DMS153 treated with DMSO at 0.1 percent for 48 hours (cell line): ENCODE data around the gene STPG3.
"Not testable (repeated sequence)": the region's sequence is repeated elsewhere in the genome, so short reads cannot be mapped to it uniquely, and the experiment has no call there.

ENCODE experiments used
- DNase-seq: peaks from one replicate; lab custom pipeline; 2025; ENCODE audit not compliant: unreplicated experiment; lab: John Stamatoyannopoulos, UW

STPG3 gene

DNA sequence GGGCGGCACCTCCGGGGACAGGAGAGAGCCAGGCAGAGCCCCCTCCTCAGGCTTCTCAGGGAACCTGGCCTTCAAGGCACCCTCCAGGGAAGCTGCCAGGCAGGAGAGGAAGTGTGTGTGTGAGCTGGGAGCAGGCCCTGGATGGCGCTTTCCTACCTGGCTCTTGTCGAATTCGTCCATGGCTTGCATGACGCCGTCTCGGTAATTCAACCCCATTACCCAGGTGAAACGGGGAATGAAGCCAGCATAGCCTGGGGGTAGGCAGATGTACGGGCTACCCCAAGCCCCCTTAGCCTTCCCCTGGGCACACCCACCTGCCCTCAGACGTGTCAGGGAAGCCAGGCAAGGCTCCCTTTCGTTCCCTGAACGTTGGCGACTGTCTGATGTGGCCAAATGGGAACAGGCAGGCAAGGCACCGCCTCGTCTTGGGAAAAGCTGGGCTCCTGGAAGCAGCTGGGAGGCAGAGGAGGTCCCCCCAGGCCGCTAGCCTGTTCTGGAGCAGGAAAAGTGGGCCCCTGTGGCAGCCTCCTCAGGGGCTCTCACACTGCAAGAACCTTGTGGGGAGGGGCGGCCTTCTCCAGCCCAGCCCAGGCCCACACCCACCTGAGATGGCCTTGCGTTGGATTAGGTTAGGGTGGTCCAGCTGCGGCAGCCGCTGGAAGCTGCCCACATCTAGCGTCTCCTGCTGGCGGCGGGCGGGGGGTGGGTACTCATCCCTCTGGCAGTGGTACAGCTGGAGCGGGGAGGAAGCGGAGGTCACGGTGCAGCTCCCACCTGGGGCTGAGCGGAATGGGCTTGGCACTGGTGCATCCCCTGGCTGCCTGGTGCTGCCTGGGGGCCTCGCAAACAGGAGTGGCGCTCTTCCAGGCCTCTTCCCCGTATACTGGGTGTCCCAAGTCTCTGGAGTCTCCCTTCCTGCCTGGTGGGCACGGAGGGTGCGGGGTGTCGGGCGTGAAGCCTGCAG, 6.3 kb upstream of the STPG3 start:
- no peak for DNase-seq

DNA sequence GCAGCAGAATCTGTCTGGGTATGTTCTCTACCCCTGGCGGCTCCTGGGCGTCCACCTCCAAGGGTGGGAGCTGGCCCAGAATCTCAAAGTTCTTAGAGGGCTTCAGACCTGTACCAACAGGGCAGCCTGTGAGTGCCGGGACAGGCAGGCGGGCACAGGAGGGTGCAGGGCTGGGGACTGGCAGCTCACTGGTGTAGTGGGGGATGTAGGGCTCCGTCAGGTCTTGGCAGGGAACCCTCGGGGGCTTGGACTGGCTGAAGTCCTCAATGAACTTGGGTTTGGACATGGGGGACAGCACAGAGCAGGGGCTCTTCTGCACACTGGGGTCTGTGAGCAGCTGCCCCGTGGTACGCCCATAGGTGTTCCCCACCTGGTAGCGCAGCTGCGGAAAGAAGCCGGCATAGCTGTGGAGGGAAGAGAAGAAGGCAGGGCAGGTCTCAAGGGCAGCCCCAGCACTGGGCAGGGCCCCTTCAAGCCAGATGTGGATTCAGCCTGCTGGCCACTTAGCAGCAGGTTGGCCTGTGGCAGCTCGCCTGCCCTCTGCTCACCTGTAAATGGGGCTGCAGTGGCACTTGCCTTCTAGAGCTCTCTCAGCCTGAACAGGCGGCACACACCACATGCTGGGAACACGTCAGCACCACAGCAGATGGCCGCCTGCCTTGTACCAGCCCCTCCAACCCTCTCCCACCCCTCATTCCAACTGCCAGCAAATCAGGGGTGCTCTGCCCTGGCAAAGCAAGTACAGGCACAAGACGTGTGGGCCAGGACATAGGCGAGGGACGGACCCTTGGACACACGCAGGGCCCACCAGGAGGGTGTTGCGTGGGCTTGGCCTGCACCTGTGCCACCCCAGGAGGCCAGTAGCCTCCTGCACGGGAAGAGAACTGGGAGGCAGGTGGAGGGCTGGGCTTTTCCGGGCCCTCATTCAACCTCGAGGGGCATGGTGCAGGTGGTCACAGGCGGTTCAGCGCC, 5.3 kb upstream of the STPG3 start:
- DNase-seq = no peak

DNA sequence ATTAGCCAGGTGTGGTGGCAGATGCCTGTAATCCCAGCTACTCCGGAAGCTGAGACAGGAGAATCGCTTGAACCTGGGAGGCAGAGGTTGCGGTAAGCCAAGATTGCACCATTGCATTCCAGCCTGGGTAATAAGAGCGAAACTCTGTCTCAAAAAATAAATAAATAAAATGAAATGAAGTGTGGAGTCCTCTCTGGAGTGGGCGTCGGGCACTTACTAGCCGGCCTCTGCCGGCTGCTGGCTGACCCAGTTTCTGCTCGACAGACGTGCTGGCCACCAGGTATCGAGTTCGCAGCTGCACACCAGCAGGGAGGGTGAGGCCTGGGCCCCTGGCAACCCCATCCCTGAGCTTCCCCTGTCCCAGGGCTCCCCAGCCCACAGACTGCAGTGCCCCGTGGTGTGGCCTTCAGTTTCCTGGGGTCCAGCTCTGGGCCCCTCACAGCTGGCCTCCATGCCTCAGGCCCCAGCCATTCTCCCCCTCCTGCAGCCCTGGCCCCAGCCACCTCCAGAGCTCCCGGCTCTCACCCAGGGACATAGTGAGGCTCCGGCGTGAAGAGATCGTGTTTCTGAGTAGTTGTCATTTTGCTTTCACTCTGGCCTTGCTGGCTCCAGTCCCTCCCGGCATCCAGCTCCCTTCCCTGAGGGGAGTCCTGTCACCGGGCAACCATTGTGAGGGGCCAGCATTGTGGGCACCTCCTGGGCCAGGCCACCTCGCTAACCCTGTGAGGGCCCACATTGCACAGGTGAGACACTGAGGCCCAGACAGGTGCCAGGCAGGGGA, 3.8 kb upstream of the STPG3 start:
- no peak for DNase-seq

DNA sequence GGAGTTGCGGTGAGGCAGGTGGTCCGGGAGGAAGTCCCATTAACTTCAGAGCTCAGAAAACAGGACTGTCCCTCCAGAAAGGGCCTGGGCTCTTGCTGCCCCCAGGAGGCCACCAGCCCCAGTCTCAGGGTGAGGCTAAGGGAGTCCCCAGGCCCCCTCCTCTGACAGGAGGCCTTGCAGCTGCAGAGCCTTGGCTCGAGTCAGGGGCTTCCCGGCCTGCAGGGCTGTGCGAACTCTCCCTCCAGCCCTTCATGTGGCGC, 3.2 kb upstream of the STPG3 start:
- DNase-seq = no peak

DNA sequence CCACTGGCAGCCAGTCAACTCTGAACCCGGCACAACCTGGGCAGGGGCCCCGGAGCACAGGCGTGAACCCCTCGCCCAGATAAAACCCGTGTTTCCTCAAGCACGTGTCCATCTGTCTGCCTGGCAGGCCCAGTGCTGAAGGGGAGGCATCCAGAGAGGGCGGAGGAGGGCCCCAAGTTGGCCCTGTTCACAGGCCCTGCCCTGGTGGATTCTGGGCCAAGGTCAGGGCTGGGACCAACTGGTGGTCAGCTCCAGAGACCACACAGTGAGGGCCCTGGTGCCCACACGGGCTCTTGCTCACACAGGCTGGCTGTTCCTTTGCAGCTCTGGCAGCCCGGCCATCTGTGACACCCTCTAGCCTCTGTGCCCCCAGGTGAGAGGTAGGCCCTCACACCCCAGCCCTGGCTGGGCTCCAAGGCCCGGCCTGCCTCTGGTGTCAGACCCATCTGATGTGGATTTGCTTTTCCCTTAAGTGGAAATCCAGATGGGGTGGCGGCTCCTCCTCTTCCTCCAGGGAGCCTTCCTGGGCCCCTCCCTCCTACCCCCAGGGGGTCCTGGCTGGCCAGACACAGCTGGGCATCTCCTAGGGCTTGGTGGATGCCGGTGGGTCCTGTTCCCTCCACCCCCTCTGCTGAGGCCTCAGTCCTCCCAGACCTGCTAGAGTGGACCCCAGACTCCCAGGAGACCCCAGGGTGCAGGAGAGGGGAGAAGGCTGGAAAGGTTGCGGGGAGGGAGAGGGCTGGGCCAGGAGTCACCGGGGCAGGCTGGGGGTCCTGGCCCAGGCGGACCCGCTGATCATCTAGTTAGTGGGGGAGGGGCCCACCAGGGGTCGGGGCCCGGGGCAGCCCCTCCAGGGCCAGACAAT, 525 bp upstream of the STPG3 start:
- no peak for DNase-seq

DNA sequence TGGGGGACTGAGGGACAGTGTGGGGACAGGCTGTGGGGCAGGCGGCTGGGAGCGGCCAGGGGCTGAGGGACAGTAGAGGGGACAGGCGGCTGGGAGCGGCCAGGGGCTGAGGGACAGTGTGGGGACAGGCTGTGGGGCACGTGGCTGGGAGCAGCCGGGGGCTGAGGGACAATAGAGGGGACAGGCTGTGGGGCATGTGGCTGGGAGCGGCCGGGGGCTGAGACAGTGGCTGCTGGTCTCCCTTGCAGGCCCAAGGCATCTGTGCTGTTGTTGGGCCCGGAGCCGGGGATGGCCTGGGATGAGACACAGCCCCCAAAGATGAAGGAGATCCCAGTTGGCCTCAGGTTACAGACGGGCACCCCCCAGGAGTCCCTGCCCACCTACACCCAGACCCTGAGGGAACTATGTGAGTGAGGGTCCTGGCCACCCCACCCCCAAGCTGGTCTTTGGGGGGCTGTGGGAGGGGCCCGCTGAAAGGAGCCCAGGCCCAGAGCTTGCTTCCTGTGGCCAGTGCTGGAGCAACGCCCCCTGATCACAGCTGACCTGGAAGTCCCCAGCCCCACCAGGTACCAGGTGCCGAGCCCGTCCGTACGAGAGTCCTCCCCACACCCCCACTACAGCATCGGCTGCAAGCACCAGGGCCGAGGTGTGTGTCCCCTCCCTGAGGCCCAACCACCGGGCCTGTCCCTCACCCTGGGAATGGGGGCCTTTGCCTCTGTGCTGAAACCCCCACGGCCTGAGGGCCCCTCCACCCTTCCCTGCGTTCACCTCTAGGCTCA, 593 bp downstream of the STPG3 start:
- no peak for DNase-seq

DNA sequence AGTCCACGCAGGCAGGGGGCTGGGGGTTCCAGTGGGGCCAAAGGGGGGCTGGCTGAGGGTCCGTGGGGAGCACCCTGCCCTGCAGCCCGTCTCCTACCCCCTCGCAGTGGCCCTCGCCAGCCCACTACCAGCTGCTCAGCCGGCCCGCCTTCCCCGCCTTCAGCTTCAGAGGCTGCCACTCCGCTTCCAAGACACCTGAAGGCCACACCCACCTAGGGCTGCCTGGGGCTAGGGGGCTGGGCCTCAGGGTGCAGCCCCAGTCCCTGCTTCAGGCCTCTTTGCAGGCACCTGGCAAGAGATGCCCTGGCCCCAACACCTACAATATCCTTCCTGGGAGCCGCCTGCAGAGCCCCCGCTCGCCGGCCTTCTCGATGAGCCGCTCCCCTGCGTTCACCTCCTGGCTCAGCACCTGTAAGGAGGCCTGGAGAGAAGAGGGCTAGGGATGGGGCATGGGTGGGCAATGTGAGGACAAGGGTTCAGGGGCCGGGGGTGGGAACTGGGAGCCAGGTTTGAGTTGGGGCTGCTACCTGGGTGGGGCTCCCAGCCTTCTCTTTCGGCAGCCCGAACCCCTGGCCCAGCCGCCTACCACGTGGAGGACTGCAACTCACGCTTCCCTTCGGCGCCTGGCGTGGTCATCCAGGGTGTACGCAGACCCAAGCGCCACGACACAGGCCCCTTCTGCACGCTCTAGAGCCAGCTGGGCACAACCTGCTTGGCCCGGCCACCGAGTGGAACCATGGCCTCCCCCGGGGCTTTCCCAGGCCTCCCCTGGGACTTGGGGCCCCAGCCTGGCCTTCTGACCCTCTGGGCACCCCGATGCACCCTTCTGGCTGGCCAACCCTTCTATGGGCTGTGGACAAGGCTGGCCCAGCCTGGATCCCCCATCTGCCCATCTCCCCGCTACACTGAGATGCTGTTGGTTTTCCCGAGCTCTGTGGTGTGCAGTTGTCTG, 1.7 kb downstream of the STPG3 start:
- DNase-seq = peak; percentile 18

DNA sequence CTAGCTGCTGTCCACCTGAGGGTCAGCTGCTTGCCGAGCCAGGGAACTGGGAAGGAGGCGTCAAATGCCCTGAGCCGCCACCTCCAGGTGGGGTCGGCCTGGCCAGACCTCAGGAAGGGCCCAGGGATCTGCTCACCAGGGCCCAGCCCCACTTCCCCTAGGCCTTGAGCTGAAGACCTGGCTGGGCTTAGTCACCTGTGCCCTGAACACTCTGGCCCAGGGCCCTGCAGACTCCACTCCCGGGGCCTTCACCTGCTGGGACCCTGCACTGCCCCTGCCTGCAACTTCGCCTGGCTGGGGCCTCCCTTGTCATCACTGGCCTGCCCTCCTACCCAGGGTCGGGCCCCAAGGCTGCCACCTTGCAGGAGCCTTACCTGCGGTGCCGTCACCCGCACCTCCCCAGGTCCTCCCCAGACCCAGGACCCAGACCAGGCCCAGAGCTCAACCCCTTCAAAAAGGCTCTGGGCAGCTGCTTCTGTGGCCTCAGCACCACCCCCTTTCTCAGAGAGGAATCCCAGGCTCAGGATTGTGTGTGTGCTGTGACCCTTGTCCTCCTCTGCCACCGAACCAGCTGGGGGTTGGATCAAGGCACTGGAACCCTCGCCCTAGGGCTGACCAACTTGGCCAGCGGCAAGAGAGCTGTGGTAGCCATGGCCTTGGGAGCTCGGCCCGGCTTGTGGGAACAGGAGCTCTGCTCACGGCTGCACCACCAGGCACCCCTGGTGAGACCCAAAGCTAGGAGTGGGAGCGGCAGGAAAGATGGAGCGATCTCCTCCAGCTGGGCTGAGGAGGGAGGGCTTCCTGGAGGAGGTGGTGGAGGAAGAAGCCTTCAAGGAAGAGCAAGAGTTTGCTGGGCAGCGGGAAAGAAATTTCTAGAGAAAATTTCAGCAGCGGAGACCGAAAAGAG, 2.9 kb downstream of the STPG3 start:
- no peak for DNase-seq

DNA sequence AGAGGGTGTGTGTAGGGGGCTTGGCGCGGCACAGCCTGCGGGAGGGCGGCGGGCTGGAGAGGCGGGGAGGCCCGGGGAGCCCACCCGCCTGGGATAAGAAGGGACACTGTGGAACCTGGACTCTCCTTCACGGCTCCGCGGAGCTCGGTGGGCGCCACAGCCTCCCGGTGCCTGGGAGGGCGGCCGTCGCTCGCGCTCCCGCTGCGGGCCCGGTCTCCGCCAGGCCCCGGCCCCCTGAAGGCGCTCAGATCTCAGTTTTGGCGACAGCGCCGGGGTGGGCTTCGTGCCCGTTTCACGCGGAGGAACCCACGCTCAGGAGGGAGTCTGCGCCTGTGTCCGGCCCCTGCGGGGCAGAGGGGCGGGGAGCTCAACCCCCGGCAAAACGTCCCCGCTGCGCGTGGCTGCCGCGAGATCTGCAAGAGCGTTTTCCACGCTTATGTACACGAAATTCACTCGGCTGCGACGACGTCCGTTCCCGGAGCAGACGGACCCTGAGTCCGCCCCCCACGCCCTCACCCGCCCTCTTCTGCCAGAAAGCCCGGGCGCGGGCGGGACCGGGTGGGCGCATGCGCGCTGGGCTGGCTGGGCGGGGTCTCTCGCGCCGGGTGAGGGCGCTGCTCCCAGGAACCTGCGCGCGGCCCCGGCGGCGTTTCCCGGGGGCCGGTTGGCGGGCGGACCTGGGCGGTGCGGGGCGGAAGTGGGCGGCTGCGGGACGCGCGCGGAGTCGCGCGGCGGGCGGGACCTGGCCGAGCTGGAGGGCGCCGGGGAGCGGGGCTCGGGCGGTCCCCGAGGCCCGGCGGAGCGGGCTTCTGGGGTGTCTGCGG, 3.8 kb downstream of the STPG3 start, which contains the start of gene NELFB:
Gene NELFB (plus strand): TSS at position 704 of the 824 bp plus-strand sequence.
- DNase-seq = peak; percentile 68

DNA sequence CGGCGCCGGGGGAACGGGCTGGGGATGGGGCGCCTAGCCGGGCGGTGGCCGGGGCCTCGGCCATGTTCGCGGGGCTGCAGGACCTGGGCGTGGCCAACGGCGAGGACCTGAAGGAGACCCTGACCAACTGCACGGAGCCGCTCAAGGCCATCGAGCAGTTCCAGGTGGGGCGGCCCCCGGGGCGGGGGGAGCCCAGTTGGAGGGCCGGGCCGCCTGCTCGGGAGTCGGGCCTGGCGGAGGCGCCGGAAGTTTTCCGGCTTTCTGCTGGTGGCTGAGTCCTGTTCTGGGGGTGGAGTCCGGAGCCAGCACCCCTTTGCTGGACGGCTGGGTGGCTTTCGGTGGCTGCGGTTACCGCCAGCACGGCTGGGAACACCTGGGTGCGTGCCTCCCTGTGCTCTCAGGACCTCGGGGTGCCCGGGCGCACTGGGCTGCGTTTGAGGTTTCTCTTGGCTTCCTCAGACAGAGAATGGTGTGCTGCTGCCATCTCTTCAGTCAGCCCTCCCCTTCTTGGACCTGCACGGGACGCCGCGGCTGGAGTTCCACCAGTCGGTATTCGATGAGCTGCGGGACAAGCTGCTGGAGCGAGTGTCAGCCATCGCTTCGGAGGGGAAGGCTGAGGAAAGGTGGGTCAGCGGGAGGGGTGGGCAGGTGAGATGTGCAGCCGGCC, 4.5 kb downstream of the STPG3 start:
- no peak for DNase-seq

DNA sequence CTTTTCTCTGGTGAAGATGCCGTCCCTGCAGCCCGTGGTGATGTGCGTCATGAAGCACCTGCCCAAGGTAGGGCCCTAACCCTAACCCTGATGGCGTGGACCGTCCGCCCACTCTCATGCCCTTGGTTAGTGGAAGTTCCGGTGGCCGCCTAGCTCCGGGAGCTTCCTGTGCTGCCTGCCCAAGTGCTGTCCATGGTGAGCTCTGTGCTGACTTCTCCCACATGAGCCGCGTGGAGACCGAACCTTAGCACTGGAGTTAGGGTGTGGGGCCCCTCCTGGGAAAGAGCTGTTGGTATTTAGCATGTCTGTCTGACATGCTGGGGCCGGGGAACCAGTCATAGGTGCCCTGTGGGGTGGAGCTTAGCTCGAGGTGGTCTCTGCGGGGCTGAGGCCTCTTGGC, 5.3 kb downstream of the STPG3 start:
- no peak for DNase-seq

DNA sequence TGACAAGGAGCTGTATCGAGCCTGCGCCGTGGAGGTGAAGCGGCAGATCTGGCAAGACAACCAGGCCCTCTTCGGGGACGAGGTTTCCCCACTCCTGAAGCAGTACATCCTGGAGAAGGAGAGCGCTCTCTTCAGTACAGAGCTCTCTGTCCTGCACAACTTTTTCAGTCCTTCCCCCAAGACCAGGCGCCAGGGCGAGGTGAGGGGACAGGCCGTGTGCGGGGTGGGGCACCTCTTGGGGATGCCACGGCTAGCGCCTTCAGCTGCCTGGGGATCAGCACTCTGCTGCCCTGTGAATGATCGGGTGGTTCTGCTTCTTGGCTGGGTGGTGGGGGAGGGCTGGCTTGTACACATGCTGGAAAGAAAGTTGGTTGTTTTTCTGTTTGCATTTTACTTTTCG, 5.8 kb downstream of the STPG3 start:
- DNase-seq = no peak

DNA sequence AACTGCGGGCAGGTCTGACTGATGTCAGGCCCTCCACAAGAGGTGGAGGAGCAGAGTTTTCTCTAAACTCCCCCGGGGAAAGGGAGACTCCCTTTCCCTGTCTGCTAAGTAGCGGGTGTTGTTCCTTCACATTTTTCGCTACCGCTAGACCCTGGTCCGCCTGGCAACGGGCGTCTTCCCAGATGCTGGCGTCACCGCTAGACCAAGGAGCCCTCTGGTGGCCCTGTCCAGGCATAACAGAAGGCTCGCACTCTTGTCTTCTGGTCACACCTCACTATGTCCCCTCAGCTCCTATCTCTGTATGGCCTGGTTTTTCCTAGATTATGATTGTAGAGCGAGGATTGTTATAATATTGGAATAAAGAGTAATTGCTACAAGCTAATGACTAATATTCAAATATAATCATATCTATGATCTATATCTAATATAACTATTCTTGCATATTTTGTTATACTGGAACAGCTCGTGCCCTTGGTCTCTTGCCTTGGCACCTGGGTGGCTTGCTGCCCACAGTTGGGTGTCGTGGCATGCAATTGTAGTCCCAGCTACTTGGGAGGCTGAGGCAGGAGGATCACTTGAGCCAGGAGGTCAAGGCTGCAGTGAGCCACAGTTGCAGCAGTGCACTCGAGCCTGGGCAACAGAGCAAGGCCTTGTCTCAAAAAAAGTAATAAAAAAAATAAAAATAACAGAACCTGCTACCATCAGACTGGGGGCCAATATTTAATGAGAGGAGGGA, 11.3 kb downstream of the STPG3 start:
- not testable (repeated sequence) for DNase-seq

DNA sequence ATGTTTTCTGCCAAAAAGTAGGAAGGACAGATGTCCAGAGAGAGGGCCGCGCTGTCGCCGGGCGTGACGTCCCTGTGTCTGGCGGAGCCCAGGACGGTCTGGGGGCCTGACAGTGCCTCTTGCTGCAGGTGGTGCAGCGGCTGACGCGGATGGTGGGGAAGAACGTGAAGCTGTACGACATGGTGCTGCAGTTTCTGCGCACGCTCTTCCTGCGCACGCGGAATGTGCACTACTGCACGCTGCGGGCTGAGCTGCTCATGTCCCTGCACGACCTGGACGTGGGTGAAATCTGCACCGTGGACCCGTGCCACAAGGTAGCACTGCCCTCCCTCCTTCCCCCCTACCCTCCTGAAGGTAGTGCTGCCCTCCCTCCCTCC, 11.8 kb downstream of the STPG3 start:
- DNase-seq = no peak

DNA sequence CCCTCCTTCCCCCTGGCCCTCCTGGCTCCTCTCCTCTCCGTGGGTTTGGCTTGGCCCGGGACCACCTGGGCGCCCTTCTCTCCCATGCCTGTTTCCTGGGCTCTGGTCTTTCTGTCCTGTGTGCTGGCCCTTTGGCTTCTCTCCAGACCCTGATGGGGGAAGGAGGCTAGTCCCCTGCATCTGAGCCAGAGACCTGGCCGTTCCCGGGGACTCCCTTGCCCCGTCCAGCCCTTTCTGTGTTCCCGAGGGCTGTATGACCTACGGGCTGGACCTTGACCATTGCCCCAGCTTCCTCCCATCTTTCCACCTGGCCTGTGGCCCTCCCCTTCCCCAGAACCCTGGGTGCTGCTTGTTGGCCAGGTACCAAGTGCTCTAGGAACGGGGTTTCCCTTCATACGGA, 12.4 kb downstream of the STPG3 start:
- no peak for DNase-seq
